Stimulated activated CD8-positive, alpha-beta memory T cell treated with anti-CD3 and anti-CD28 coated beads, Interleukin-4, amount 100 ng/mL, for 4 hours (primary cell): ENCODE data around the gene DZIP3.

Source experiments
- DNase-seq, 2 donors: peaks; one replicate each; pipeline ENCODE4 v3.0.0-alpha.2; 2020; ENCODE audit warnings: low read depth in 2 of 2, low spot score in 1 of 2

DZIP3 gene, protein sequence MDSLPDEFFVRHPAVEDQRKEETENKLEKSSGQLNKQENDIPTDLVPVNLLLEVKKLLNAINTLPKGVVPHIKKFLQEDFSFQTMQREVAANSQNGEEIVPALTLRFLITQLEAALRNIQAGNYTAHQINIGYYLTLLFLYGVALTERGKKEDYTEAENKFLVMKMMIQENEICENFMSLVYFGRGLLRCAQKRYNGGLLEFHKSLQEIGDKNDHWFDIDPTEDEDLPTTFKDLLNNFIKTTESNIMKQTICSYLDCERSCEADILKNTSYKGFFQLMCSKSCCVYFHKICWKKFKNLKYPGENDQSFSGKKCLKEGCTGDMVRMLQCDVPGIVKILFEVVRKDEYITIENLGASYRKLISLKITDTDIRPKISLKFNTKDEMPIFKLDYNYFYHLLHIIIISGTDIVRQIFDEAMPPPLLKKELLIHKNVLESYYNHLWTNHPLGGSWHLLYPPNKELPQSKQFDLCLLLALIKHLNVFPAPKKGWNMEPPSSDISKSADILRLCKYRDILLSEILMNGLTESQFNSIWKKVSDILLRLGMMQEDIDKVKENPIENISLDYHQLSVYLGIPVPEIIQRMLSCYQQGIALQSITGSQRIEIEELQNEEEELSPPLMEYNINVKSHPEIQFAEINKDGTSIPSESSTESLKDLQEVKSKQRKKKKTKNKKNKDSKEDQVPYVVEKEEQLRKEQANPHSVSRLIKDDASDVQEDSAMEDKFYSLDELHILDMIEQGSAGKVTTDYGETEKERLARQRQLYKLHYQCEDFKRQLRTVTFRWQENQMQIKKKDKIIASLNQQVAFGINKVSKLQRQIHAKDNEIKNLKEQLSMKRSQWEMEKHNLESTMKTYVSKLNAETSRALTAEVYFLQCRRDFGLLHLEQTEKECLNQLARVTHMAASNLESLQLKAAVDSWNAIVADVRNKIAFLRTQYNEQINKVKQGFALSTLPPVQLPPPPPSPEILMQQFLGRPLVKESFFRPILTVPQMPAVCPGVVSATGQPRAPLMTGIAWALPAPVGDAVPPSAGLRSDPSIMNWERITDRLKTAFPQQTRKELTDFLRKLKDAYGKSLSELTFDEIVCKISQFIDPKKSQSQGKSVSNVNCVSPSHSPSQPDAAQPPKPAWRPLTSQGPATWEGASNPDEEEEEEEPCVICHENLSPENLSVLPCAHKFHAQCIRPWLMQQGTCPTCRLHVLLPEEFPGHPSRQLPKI

DNA sequence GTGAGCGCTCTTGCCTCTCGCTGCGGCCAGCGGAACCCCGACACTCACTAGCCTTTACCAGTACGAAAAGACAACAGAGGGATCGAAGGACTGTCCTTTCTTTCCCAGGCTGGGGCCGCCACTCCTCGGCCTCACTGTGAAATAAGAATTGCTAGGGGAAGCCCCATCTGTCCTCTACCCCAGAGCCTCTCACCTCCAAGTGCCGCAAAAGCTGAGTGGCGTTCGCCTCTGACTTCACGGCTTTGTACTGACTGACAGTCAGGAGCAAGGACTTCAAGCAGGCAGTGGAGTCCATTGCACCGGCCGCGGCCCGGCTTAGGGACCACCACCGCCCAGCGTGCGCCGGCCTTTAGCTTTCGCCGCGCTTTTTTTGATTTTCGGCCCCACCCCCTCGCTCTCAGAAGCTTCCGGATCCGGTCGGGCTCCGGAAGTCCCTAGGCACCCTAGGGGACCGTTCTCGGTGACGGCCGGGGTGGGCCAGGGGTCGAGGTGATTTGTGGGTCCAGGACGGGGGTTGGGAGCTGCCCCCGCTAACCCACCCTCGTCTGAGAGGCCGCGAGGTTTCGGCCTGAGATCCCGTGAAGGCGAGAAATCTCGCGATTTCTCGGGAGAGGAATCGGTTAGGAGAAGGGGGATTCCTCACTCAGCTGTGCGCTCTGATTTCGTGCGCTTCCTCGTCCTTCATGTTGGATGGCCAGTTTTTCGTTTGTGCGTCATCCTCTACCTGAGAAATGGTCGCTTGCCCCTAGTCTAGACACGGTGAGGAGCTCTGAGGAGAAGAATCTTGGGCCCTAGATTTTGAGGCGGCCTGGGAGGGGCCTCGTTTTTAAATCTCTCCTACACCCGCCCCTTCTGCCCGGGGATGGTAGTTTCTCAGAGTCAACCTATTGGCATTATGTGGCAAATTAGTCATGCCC lies at the start of gene DZIP3, which contains the start of gene CIP2A:
DZIP3 (plus strand) TSS at position 642 of the 917 bp plus-strand sequence. CDS start 15,685 bp downstream, outside the sequence.
CIP2A (minus strand) TSS at position 358 of the 917 bp plus-strand sequence; CDS start at position 295, 63 bp downstream.
- DNase-seq = peak; percentile 60 to 70

DNA sequence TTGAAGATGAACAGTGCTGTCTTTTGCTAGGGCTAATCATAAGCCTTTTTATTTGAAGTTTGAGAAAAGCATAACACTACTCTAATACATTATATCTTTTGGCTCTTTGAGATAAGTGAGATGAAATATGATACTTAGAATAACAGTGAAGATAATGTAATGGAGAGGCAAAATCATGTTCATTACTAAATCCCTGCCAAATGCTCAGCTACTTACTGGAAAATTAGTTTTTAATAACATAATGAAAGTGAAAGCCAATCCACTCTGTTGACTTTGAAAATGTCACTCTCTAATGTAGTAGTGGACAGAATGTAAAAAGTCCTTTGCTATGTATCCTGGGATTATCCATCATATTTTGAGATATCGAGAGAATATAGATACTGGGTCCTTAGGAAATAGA lies 43.3 kb upstream of the DZIP3 start:
- no peak for DNase-seq

DNA sequence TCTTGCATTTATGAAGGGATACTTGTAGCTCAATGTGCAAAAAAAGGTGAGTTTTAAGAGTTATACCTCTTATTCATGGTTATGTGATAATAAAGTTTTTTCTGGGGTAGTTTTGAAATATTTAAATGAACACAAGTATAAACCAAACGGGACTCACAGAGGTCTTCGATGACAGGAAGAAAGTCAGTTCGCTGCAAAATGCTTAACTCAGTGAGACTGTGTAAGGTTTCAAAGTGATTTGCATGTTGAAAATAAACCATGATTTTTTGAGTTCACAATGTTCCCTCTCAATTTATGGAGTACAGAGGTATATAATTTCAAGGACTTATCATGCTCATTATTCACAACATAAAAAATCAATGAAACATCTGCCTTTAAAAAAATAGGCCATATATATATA lies 42.8 kb upstream of the DZIP3 start:
- DNase-seq = no peak

DNA sequence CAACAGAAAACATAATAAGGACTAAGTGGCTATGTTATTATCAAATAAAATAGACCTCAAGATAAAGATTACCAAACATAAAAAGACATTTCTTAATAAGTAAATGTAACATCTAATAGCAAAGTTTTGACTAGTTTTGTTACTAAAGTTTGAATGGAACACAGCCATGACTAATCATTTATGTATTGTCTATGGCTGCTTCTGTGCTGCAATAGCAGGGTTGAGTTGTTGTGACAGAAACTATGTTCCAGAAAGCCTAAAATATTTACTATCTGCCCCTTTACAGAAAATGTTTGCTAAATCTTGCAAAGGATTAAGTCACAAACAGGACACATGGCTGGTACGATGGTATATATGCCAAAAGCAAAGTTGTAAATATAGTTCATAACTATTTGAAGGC lies 41.2 kb upstream of the DZIP3 start:
- no peak for DNase-seq

DNA sequence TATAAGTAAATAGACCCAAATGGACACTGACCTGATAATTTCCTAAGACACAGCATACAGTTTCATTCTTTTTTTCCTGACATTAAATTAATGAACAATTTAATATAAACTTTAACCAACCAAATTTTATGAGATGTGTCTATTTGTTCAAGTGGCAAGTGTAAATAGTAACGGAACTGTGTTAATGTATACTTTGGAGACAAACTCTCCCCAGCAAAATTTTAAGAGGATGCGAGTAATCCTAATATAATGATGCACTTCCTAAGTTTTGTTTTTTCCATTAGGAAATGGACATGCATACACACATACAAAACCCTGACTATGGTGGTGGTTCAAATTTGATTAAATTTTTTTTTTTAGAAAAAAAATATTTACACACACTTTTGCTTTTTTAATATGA lies 40.6 kb upstream of the DZIP3 start:
- no peak for DNase-seq

DNA sequence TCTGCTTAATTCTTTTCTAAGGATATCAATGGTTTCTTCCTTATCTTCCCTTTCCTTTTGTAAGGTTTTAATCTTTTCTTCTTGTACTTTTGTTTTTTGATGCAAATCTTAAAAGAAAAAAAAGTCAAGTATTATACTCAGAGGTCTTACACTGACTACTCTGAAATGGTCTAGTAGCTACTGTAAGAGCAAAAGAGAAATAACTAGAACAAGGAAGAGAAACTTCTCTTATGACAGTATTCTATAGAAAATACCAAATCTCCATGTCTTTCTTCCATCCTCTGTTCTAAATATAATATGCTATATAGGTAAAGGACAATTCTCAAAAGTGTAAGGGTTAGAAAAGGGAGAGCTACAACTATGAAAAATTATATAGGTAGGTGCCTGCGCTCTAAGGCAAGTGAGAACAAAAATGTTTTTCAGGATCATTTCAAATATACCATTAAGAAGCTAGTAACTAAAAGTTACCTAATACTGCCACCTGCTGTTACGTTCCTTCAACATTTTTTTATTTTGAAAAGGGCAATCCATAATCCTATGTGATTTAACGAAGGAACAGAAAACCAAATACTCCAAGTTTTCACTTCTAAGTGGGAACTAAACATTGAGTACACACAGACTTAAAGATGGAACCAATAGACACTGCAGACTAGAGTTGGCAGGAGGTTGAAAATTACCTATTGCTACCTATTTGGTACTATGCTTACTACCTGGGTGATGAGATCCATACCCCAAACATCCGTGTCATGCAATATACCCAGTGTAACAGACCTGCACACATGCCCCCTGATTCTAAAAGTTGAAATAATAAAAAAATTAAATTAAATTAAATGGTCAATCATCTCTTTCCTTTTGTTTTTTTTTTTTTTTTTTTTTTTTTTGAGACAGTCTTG lies 37.0 kb upstream of the DZIP3 start:
- no peak for DNase-seq

DNA sequence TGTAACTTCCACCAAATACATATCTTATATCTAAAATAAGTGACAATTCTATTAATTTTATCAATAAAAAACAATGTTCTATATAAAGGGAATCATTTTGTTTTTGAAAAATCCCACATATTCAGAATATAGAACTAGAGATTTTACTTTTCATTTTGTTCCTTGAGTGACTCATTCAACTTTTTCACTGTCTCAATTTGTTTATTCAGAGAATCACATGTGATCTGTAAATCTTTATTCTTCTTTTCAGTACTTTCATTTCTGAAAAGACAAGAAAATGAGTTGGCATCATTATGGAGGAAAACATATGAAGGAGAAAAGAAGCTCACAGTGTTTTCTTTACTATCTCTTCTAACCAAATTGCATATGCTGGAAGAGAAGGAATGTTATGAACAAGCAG lies 35.3 kb upstream of the DZIP3 start:
- DNase-seq = no peak

DNA sequence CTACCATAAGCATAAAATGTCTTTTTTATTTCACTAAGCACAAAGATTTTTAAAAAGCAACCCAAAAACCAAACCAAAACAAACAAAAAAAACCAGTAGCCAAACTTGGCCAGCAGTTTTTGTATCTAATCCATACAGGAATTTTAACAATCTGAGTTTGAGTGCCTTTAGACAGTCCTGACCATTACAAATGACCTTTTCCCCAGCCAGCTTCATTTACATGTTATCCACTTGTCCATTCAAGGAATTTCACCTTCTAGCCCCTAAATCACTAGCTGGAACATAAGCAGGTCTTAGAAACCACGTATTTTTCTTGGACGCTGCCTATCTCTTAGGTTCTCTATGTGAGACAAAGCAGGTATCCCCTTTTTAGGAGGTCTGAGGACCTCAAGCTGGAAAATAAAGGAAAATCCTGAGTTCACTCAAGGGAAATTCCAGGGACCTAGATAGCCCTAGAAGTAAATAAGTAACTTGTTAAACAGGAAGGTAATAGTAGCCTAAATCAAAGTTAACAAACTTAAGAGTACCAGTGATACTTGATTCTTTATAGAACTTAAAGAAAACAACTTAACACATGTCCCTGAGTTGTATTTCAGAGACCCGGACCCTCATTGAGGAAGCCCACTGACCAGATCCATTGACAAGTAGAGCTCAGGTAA lies 34.5 kb upstream of the DZIP3 start:
- DNase-seq = no peak

DNA sequence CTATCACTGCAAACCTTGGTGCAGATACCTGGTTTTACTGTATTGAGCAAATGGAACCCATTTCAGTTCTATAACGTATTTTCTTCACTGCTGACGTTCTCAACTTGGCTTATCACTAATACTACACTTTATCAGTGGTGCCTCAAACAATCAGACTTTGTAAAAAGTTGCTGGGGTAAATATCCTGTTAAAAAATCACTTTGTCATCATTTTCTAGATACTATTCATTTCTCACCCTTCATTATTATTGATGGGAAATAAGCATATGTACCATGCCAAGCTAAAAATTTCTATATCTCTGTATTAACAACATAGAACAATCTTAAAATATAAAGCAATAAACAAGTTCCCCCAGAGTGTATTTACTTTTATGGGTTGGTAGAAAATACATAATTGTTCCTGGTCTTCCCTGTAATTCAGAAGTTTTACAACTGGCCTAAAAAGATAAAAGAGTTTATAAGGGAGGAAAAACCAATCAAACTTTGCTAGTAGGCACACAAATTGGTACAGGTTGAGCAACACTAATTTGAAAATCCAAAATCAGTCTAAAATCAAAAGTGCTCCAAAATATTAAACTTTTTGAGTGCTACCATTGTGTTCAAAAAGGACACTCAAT lies 33.4 kb upstream of the DZIP3 start:
- DNase-seq = no peak

DNA sequence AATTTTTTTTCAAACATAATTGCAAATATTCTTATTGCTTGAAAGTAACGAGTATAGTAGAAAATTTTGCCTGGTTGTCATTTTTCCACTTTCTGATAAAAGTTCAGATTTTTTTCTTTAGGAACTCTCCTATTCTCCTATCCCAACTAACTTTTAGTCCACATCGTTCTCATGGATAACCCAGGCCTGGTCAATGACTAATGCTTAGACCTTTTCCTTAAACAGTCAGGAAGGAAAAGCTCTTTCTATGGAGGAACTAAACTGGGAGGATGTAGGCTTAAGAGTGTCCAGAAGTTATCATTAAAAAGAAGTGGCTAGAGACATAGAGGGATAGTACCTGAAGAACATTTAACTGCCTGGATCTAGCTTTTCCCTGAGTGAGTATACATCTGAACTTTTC lies 27.0 kb upstream of the DZIP3 start:
- DNase-seq = no peak

DNA sequence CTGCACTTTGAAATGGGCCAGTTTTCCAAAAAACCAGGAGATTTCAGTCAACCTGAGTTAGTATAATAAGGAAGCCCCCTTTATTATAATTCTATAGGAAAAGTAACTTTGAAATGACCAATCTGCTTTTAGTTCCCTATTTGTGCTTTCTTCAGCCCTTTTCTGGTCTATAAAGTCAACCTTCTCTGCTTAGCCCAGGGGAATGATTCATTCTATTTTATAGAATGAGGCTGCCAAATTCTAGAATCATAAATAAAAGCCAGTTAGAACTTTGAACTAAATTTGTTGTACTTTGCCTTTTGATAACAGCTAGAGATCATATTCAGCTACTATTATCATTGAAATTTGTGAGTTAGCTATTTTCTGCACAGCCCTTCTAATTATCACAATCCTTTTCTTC lies 25.0 kb upstream of the DZIP3 start:
- no peak for DNase-seq

DNA sequence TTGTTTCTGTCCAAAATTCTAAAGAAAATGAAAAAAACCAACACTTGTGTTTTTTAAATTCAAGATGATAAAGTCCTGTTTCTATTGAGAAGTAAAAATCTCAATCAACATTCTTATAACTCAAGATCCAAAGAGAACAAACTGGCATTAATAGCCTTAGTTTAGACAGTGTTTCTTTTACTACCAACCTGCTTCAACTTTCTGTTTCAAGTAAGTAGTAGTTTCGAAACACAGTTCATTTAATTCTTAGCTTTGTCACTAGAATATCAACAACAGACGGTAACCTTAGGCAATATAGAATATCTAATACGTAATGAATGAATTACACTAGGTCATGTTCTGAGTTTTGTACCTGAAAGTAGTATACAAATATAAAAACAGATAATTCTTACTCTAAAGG lies 24.0 kb upstream of the DZIP3 start:
- no peak for DNase-seq

DNA sequence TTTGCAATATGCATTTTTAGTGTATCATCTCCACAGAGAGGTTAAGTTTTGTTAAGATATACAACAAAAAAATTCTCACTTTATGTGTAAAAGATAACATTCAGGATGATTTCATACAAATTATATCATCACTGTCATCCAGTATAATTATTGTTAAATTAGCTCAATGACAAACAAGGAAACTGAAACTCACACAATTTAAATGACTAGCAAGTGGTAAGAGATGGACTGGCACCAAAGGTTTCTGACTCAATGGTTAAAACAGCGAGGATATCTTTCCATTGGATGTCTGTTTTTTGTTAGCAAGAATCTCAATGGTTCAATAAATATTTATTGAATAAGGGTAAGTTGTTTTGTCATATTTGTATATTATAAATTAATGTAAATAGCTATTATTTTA lies 22.9 kb upstream of the DZIP3 start:
- no peak for DNase-seq

DNA sequence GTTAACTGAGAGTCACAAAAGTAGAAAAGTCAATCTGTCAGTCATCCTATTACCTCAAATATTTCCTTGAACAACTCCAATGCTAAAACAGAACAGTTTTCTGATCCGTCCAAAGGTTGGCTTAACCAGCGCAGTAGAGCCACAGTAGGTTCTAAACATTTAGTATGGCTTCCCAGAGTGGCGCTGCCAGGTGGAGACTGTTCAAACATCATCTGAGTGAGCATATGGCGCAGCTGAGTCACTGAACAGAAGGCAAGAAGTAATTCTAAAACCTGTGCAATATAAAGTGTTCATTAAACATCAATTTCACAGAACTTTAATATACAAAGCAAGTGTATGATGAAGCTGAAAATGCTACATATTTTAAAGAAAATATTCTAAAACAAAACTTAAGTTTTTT lies 20.2 kb upstream of the DZIP3 start:
- DNase-seq = no peak

DNA sequence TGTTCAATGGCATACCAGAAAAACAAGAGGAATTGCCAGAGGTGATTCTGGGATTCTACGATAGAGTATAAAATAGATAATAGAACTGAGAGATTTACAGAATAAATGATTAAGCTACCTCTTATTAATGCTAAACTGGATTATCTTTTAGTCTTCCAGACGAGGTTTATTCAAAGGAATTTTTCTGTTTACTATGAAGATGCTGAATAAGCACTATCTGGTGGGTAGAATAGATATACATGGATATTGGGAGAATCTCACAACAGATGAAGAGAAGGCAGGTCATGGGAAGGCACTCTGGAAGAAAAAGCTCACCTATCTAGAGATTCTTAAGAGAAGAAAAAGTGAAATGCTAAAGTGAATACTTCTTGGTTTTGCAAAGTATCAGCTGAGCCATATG lies 11.5 kb upstream of the DZIP3 start:
- no peak for DNase-seq

DNA sequence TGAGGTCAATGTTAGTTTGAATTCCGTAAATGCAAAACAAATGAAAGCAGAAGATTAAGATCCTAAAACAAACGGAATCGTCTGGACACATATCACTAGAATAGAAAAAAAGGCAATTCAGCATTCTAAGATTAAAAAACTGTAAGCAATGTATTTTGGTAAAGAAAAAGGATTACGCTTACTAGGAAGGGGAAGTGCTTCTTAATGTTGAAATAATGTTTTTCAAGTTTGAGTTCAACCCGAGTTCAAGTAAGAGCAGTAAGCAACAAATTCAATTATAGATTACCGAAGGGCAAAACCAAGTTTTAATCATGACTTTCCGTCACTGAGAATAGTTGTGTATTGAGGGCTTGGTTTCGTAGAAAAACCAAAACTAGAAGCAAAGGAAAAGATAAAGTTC lies 921 bp upstream of the DZIP3 start:
- no peak for DNase-seq

DNA sequence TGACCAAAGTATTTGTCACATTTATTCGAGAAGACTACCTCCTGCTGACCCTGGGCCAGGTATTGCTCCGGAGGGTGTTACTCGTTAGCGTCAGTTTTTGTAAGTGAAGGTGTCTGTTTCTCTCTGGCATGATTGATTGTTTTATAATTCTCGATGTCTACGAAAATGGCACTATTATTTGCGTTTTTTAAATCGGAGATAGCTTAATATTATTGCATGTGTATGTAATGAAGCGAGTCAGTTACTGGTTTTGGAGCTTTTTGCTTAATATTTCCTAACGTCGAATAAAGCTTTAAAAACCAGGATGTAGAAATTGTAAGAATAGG lies 439 bp downstream of the DZIP3 start:
- DNase-seq = no peak

DNA sequence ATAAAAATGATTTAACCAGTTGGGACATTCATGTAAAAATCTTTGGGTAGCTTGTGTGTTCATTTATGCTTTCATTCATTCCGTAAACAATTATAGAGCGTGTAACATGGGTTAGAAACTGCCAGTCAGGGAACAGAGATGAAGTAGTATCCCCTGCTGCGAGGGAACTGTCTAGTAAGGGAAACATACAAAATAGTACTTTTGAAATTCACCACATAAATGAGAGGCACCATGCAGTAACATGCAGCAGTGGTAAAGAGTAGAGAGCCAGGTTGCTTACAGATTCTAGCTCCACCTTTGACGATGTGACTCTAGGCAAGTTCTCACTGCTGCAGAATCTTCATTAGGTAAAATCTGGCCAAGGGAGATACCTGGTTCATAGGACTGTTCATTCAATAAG lies 938 bp downstream of the DZIP3 start:
- DNase-seq = no peak

DNA sequence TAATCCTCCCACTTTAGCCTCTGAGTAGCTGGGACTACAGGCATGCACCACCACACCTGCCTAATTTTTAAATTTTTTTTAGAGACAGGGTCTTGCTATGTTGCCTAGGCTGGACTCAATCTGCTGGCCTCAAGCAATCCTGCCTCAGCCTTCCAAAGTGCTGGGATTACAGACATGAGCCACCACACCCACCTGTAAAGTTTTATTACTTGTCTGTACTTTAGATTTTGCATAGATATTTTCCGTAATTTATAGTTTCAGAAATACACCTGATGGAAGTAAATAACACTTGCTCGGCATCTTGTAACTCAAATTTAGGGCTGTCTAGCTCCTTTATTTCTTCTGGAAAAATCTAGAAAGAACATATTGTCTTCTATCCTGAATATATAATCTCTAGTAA lies 5.8 kb downstream of the DZIP3 start:
- no peak for DNase-seq
